GM21367 (cell line): ENCODE data around the gene HIVEP3.
A peak's percentile ranks its signal among the peaks of the same experiment; 100 is the strongest.
"Not testable (repeated sequence)": the region's sequence is repeated elsewhere in the genome, so short reads cannot be mapped to it uniquely, and the experiment has no call there.

Experiments used
- ATAC-seq: cut with Tn5 transposase; IDR thresholded peaks from one replicate; pipeline ENCODE4 v1.9.1; 2021; ENCODE audit not compliant: unreplicated experiment

Gene HIVEP3

GRCh38 chr1:41573785-41574713, 344.7 kb downstream of the HIVEP3 start:
- ATAC-seq: peak; percentile 73

GRCh38 chr1:41573194-41573593, 345.5 kb downstream of the HIVEP3 start:
- ATAC-seq: no peak

GRCh38 chr1:41572224-41572623, 346.5 kb downstream of the HIVEP3 start:
- ATAC-seq: no peak

GRCh38 chr1:41571041-41571440, 347.7 kb downstream of the HIVEP3 start:
- no peak for ATAC-seq

- no peak for ATAC-seq
These were observed 350.5 kb downstream of the HIVEP3 start for GRCh38 chr1:41568204-41568603.

GRCh38 chr1:41566969-41567368, 351.8 kb downstream of the HIVEP3 start:
- no peak for ATAC-seq

GRCh38 chr1:41566274-41566885, 352.3 kb downstream of the HIVEP3 start:
- ATAC-seq: no peak

GRCh38 chr1:41564741-41565475, 353.8 kb downstream of the HIVEP3 start:
- no peak for ATAC-seq

- ATAC-seq: no peak
These were observed 356.4 kb downstream of the HIVEP3 start for GRCh38 chr1:41562328-41562727.

- no peak for ATAC-seq
These were observed 357.8 kb downstream of the HIVEP3 start for GRCh38 chr1:41560931-41561330.

GRCh38 chr1:41560496-41560895, 358.2 kb downstream of the HIVEP3 start:
- no peak for ATAC-seq

- ATAC-seq: no peak
These were observed 359.4 kb downstream of the HIVEP3 start for GRCh38 chr1:41559331-41559730.

GRCh38 chr1:41558761-41559171, 360.0 kb downstream of the HIVEP3 start:
- no peak for ATAC-seq

- no peak for ATAC-seq
These were observed 360.8 kb downstream of the HIVEP3 start for GRCh38 chr1:41557751-41558455.

- ATAC-seq: not testable (repeated sequence)
These were observed 364.0 kb downstream of the HIVEP3 start for GRCh38 chr1:41554746-41555145.

- ATAC-seq: no peak
These were observed 370.8 kb downstream of the HIVEP3 start for GRCh38 chr1:41547781-41548560.

GRCh38 chr1:41547336-41547735, 371.4 kb downstream of the HIVEP3 start:
- ATAC-seq: no peak

- ATAC-seq: no peak
These were observed 371.9 kb downstream of the HIVEP3 start for GRCh38 chr1:41546833-41547135.

- ATAC-seq: no peak
These were observed 372.5 kb downstream of the HIVEP3 start for GRCh38 chr1:41545996-41546832.
